H1 (cell line): ENCODE data around the gene FBXW8. TPM values are rescaled to one million over a fixed set of nuclear protein-coding genes. Genes with fewer than 3 reads are reported as not detected.

Experiments
- CTCF ChIA-PET: fragments of 300-600 bp; sonication (Branson Sonifier 250); formaldehyde crosslinking; loops from one replicate; lab custom pipeline; 2021; ENCODE audit not compliant: partially characterized antibody; lab: Charles Lee
- POLR2A ChIA-PET: fragments of 300-600 bp; sonication (Branson Sonifier 250); formaldehyde crosslinking; loops from one replicate; lab custom pipeline; 2021; ENCODE audit warnings: inconsistent platforms; ENCODE audit not compliant: partially characterized antibody; lab: Charles Lee
- DNase-seq, 2 experiments: peaks; one replicate each; pipeline versions ENCODE4 v3.0.0 to v3.0.0-alpha.2; 2010 to 2022; ENCODE audit warnings: low spot score in 2 of 2, low read depth in 1 of 2, mixed read lengths in 1 of 2
- FAIRE-seq: peaks from 2 replicates; lab custom pipeline; 2011; peaks lifted over from hg19 to GRCh38; lab: Jason Lieb, UNC
- H2AFZ ChIP-seq: 2 replicates; pipeline ENCODE4 v1.8.1; 2012; ENCODE audit warnings: low read length, inconsistent platforms
- H2AK5ac ChIP-seq: 2 replicates; pipeline ENCODE4 v1.6.1; 2013; ENCODE audit warnings: low read depth, low read length
- H2BK120ac ChIP-seq: replicated peaks from 2 replicates; pipeline ENCODE3; 2013; ENCODE audit warnings: low read depth, low read length, inconsistent platforms
- H2BK12ac ChIP-seq: 2 replicates; pipeline ENCODE4 v1.6.1; 2013; ENCODE audit warnings: low read depth, low read length
- H2BK15ac ChIP-seq: 2 replicates; pipeline ENCODE4 v1.6.1; 2013; ENCODE audit warnings: low read length
- H2BK20ac ChIP-seq: 2 replicates; pipeline ENCODE4 v1.6.1; 2013; ENCODE audit warnings: low read length
- H2BK5ac ChIP-seq: 2 replicates; pipeline ENCODE4 v1.6.1; 2013; ENCODE audit warnings: low read depth, low read length
- H3K14ac ChIP-seq: 2 replicates; pipeline ENCODE4 v1.6.1; 2013; ENCODE audit warnings: inconsistent platforms; ENCODE audit not compliant: insufficient read length
- H3K18ac ChIP-seq: 2 replicates; pipeline ENCODE4 v1.6.1; 2013; ENCODE audit warnings: low read length; ENCODE audit errors: extremely low read depth
- H3K23ac ChIP-seq: 2 replicates; pipeline ENCODE4 v1.6.1; 2013; ENCODE audit warnings: inconsistent platforms; ENCODE audit not compliant: insufficient read length
- H3K23me2 ChIP-seq: 2 replicates; pipeline ENCODE4 v1.6.1; 2013; ENCODE audit warnings: low read depth, low read length
- H3K27ac ChIP-seq: 2 replicates; pipeline ENCODE4 v1.6.1; 2011; ENCODE audit warnings: low read depth, low read length, inconsistent platforms
- H3K27me3 ChIP-seq, 4 experiments: replicated peaks in 1 of 4; 1 replicate in 1 of 4; 2 replicates in 3 of 4; pipeline versions ENCODE4 v1.6.1 to v1.8.1; 2011 to 2013; ENCODE audit warnings: low read length in 3 of 4, mild to moderate bottlenecking in 3 of 4, inconsistent platforms in 2 of 4, mixed read lengths in 2 of 4, moderate library complexity in 1 of 4; ENCODE audit not compliant: control insufficient read depth in 3 of 4, insufficient read depth in 3 of 4; ENCODE audit errors: extremely low read depth in 1 of 4
- H3K36me3 ChIP-seq, 4 experiments: 2 replicates each; pipeline versions ENCODE4 v1.6.1 to v1.8.1; 2011 to 2013; ENCODE audit warnings: mild to moderate bottlenecking in 4 of 4, low read length in 3 of 4, moderate library complexity in 2 of 4, control low read depth in 1 of 4, inconsistent platforms in 1 of 4; ENCODE audit not compliant: insufficient read depth in 4 of 4, control insufficient read depth in 2 of 4
- H3K4ac ChIP-seq: replicated peaks from 2 replicates; pipeline ENCODE3; 2013; ENCODE audit warnings: low read length, low read depth, mixed read lengths, inconsistent platforms; ENCODE audit not compliant: insufficient read length
- H3K4me1 ChIP-seq, 4 experiments: replicated peaks in 1 of 4; 1 replicate in 1 of 4; 2 replicates in 3 of 4; pipeline versions ENCODE4 v1.6.1 to v1.8.1; 2011 to 2013; ENCODE audit warnings: low read length in 3 of 4, inconsistent platforms in 2 of 4, mixed read lengths in 1 of 4; ENCODE audit not compliant: insufficient read depth in 4 of 4, control insufficient read depth in 3 of 4
- H3K4me2 ChIP-seq, 2 experiments: 2 replicates each; pipeline versions ENCODE4 v1.6.1 to v1.8.1; 2011 to 2013; ENCODE audit warnings: low read depth in 2 of 2, low read length in 2 of 2, control low read depth in 1 of 2, inconsistent platforms in 1 of 2, mild to moderate bottlenecking in 1 of 2; ENCODE audit not compliant: insufficient read depth in 1 of 2
- H3K4me3 ChIP-seq, 4 experiments: fragments of 200-600, 300-600 bp in 1 of 4; sonication (generic), shearing (Covaris generic), sonication (Bioruptor Twin) in 1 of 4; 2 replicates each; pipeline versions ENCODE4 v1.5.1 to v1.8.1; 2011 to 2016; ENCODE audit warnings: low read length in 4 of 4, low read depth in 3 of 4, control low read depth in 2 of 4, inconsistent platforms in 2 of 4, mild to moderate bottlenecking in 2 of 4, mixed read lengths in 1 of 4, moderate library complexity in 1 of 4; ENCODE audit not compliant: insufficient read depth in 2 of 4; ENCODE audit errors: extremely low read depth in 1 of 4
- H3K56ac ChIP-seq: replicated peaks from 2 replicates; pipeline ENCODE3; 2013; ENCODE audit warnings: low read depth, mild to moderate bottlenecking, mixed read lengths, low read length, inconsistent platforms; ENCODE audit not compliant: insufficient read length
- H3K79me1 ChIP-seq: 2 replicates; pipeline ENCODE4 v1.6.1; 2013; ENCODE audit warnings: low read depth, low read length, control low read depth
- H3K79me2 ChIP-seq, 2 experiments: 2 replicates each; pipeline versions ENCODE4 v1.6.1 to v1.8.1; 2012 to 2013; ENCODE audit warnings: low read length in 2 of 2, mild to moderate bottlenecking in 2 of 2, inconsistent platforms in 1 of 2; ENCODE audit not compliant: insufficient read depth in 2 of 2, control insufficient read depth in 1 of 2
- H3K9ac ChIP-seq, 4 experiments: replicated peaks in 1 of 4; 1 replicate in 1 of 4; 2 replicates in 3 of 4; pipeline versions ENCODE4 v1.6.1 to v1.8.1; 2011 to 2013; ENCODE audit warnings: low read depth in 3 of 4, low read length in 3 of 4, control low read depth in 2 of 4, mild to moderate bottlenecking in 2 of 4, moderate library complexity in 2 of 4, inconsistent platforms in 1 of 4; ENCODE audit errors: extremely low read depth in 1 of 4
- H3K9me3 ChIP-seq, 2 experiments: 2 replicates each; pipeline versions ENCODE4 v1.6.1 to v1.8.1; 2012 to 2013; ENCODE audit warnings: mild to moderate bottlenecking in 2 of 2, moderate library complexity in 2 of 2, control low read depth in 1 of 2, inconsistent platforms in 1 of 2, low read depth in 1 of 2, low read length in 1 of 2, mixed read lengths in 1 of 2; ENCODE audit not compliant: insufficient read depth in 2 of 2
- H4K20me1 ChIP-seq, 2 experiments: replicated peaks in 1 of 2; 2 replicates each; pipeline versions ENCODE3 to v1.8.1; 2011 to 2013; ENCODE audit warnings: inconsistent platforms in 2 of 2, low read length in 2 of 2, mild to moderate bottlenecking in 1 of 2; ENCODE audit not compliant: insufficient read depth in 2 of 2, control insufficient read depth in 1 of 2
- H4K5ac ChIP-seq: 2 replicates; pipeline ENCODE4 v1.6.1; 2013; ENCODE audit warnings: low read length, low read depth, mixed read lengths, inconsistent platforms; ENCODE audit not compliant: insufficient read length
- H4K8ac ChIP-seq: 2 replicates; pipeline ENCODE4 v1.8.0; 2013; ENCODE audit warnings: mild to moderate bottlenecking, moderate library complexity, low read length, inconsistent platforms; ENCODE audit not compliant: insufficient read depth; ENCODE audit errors: extremely low read depth
- H4K91ac ChIP-seq: replicated peaks from 2 replicates; pipeline ENCODE3; 2013; ENCODE audit warnings: low read length, mixed read lengths, inconsistent platforms; ENCODE audit not compliant: insufficient read length
- BACH1 ChIP-seq: IDR thresholded peaks from 2 replicates; pipeline ENCODE4 v1.6.1; 2012; ENCODE audit warnings: low read length, improper control_type of control experiment
- NANOG ChIP-seq: IDR thresholded peaks from 2 replicates; pipeline ENCODE4 v1.6.1; 2011; ENCODE audit warnings: low read length, low read depth, mild to moderate bottlenecking, inconsistent platforms; ENCODE audit not compliant: insufficient read depth, poor library complexity, severe bottlenecking
- SAP30 ChIP-seq: fragments of 300-600 bp; sonication (generic); IDR thresholded peaks from 2 replicates; pipeline ENCODE4 v1.7.1; 2012; ENCODE audit warnings: low read length, moderate library complexity, mild to moderate bottlenecking, inconsistent platforms; ENCODE audit not compliant: insufficient read depth, insufficient replicate concordance
- WGBS, 2 experiments: shearing (Covaris generic) in 1 of 2; methylation state at CpG; one replicate each; pipeline versions ENCODE4 v1.1.6 to v1.1.7; 2013 to 2015; ENCODE audit warnings: low lambda C conversion rate in 2 of 2, mixed read lengths in 2 of 2, inconsistent platforms in 1 of 2, low coverage in 1 of 2, missing lambda C conversion rate in 1 of 2; ENCODE audit not compliant: insufficient replicate concordance in 2 of 2, insufficient coverage in 1 of 2, insufficient read length in 1 of 2; ENCODE audit errors: extremely low coverage in 1 of 2, missing lambda C conversion rate in 1 of 2; 5-methylcytosine and 5-hydroxymethylcytosine counted together
- polyA plus RNA-seq, 7 experiments: library from polyadenylated mRNA; depleted of rRNA in 3 of 7; stranded (reverse) in 5 of 7; unstranded in 2 of 7; fragments of >200 nt in 5 of 7; fragments of 200-250 nt in 2 of 7; gene quantifications; 1 replicate in 5 of 7; 2 replicates in 1 of 7; 4 replicates in 1 of 7; pipeline versions ENCODE4 v1.2.1 to v1.2.3, GENCODE V29; 2011 to 2013; ENCODE audit warnings: missing spikeins in 2 of 7, mixed read lengths in 2 of 7
- total RNA-seq: library from RNA; stranded (reverse); fragmentation: NEBNext Ultra II Directional; extraction: Animal tissue kit (Norgen Biotek cat#: 25700); gene quantifications from 2 replicates; pipeline ENCODE4 v1.2.1, GENCODE V29; 2021

Gene FBXW8
- total and polyA plus RNA-seq, 2 of the 8 experiments (the other 6 are each of a cell fraction or from before 2014, with no cell fraction given), result 15.8 to 16.0 TPM

GRCh38 chr12:116975779-116976393 is 65.1 kb downstream of the FBXW8 start:
- Histone ChIP-seq H3K56ac (no peak overlapping the region), H3K4me3 (no peak overlapping the region), H3K79me2 (no peaks in the 10 kb centered on the region), H3K27me3 (no peaks in the 10 kb centered on the region), H3K18ac (no peak overlapping the region), H2BK20ac (no peak overlapping the region)
- TF ChIP-seq NANOG (no peak), SAP30 (no peak), BACH1 (no peak)
- TF ChIP-seq, all 59 proteins: peak for 0
- Histone ChIP-seq H2BK5ac (no peak overlapping the region), H3K9me3 (no peaks in the 10 kb centered on the region), H3K4me1 (peaks cover 0 to 2% (median 0%) of the 10 kb centered on the region in 4 experiments; a peak in 1 of 7 replicates), H2BK120ac (no peak overlapping the region), H3K4ac (no peak overlapping the region), H3K79me1 (no peaks in the 10 kb centered on the region), H3K23me2 (no peaks in the 10 kb centered on the region), H3K36me3 (peaks cover 0 to 4% (median 0%) of the 10 kb centered on the region in 4 experiments; a peak in 2 of 8 replicates), H2AFZ (no peak overlapping the region), H3K23ac (no peak overlapping the region), H4K20me1 (no peaks in the 10 kb centered on the region), H2BK15ac (no peak overlapping the region), H2AK5ac (no peak overlapping the region), H3K14ac (no peak overlapping the region), H4K91ac (no peak overlapping the region), H4K8ac (no peak overlapping the region), H3K9ac (no peak overlapping the region), H2BK12ac (no peak overlapping the region), H4K5ac (no peak overlapping the region), H3K27ac (no peak overlapping the region), H3K4me2 (no peak overlapping the region)
- FAIRE-seq (no peak), DNase-seq (no peak)
- 88% methylated on average over 3 of the region's 3 CpGs; no CpG with 5 or more reads in 1 of the 2 experiments for WGBS, 2 experiments
- POLR2A ChIA-PET, result interaction anchor here (0.6 kb wide), 1 partner anchor 1104 kb away, joined by 4 read pairs; no protein-coding TSS in a partner anchor
- CTCF ChIA-PET, result no interaction called here
